BLaER1 (cell line): ENCODE results near the gene METTL5.
"Not testable (repeated sequence)": the region's sequence is repeated elsewhere in the genome, so short reads cannot be mapped to it uniquely, and the experiment has no call there.

Source experiments
- H3K27ac ChIP-seq: shearing (Covaris generic); formaldehyde crosslinking; 2 replicates; pipeline ENCODE4 v1.8.1; 2022
- H3K27me3 ChIP-seq: shearing (Covaris generic); formaldehyde crosslinking; 2 replicates; pipeline ENCODE4 v1.8.1; 2022
- H3K36me3 ChIP-seq: shearing (Covaris generic); formaldehyde crosslinking; 2 replicates; pipeline ENCODE4 v1.8.1; 2022
- H3K4me1 ChIP-seq: shearing (Covaris generic); formaldehyde crosslinking; 2 replicates; pipeline ENCODE4 v1.8.1; 2022
- H3K4me2 ChIP-seq: shearing (Covaris generic); formaldehyde crosslinking; 2 replicates; pipeline ENCODE4 v1.8.1; 2022
- H3K4me3 ChIP-seq: shearing (Covaris generic); formaldehyde crosslinking; 2 replicates; pipeline ENCODE4 v1.8.1; 2022
- H3K9ac ChIP-seq: shearing (Covaris generic); formaldehyde crosslinking; 2 replicates; pipeline ENCODE4 v1.8.1; 2022
- H3K9me3 ChIP-seq: shearing (Covaris generic); formaldehyde crosslinking; 2 replicates; pipeline ENCODE4 v1.8.1; 2022
- H4K20me1 ChIP-seq: shearing (Covaris generic); formaldehyde crosslinking; 2 replicates; pipeline ENCODE4 v1.8.1; 2022
- Cebpa-rat ChIP-seq: shearing (Covaris generic); IDR thresholded peaks from 2 replicates; pipeline ENCODE4 v1.8.1; 2022

METTL5 gene

DNA sequence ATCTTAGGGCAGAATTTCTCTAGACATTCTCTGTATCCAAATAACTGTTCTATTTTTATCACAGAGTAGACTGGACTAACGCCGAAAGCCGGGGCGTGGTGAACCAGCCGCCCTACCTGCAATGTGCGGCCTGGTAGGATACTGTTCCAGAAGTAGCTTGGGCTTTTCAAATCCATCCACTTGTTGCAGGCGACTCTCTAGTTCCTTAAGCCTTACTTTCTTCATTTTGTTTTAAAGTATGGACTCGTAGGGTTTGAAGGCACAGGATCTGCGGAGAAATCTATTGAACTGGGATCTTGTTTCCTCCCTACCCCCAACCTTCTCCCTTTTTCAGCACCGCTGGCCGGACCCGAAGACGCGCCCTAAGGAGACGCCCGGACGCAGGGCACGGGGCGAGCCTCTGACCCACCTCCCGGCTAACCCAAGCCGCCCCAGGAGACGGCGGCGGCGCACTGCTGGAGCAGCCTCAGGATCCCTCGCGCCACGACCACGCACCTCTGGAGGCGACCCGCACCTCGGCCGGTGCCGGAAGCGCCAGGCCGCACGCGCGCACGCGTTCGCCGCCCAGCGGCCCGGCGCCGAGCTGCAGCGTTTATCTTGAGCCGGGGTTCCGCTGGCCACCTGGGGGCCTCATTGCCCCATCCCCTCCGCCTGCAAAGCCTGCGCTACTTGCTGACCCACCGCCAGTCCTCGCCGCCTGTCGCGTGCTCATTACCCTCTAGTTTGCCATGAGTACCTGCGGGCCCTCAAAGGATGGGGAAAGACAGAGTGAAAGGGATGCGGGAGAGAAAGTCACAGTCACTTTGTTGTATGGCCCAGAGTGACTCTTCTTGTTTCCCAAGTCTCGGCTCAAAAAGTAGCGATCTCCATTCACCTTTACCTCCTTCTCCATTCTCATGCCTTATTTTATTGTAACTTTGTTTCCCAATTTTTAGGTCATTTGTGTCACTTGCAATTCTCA is at the start of gene METTL5:
Gene METTL5 (minus strand): TSS at position 533 of the 961 bp plus-strand sequence. CDS start 308 bp downstream, at position 225.
- Histone ChIP-seq H3K9ac (peak within 1 kb of the TSS; percentile 88), H3K4me1 (peaks cover 41% of the 10 kb centered on the region), H3K27me3 (no peaks in the 10 kb centered on the region), H3K27ac (peak within 1 kb of the TSS; percentile 83), H3K4me3 (peak within 1 kb of the TSS; percentile 81), H3K9me3 (no peaks in the 10 kb centered on the region), H4K20me1 (peaks cover 34% of the 10 kb centered on the region), H3K36me3 (peaks cover 14% of the 10 kb centered on the region), H3K4me2 (peak within 1 kb of the TSS; percentile 91)
- TF ChIP-seq Cebpa-rat, result no peak

DNA sequence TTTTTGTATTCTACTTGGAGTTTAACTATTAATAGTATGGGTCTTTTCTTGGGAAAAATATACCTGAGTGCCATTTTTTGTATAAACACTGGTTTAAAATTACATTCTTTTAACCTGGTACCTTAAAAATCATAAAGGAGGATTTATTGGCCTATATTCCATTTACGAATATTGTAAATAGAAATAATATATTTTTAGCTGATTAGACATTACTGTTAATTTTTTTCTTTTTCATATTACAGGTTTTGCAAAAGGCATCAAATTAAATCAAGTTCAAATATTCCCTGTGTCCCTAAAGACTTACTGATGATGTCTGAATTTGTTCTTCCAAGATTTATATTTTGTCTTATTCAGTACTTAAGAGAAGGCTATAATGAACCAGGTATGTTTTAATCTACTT is 47.3 kb upstream of the METTL5 start:
- no peak overlapping the region for H3K27ac ChIP-seq
- no peaks in the 10 kb centered on the region for H3K9me3 ChIP-seq
- H3K4me3 ChIP-seq, result no peak overlapping the region
- no peak overlapping the region for H3K4me2 ChIP-seq
- H3K27me3 ChIP-seq, result no peaks in the 10 kb centered on the region
- no peaks in the 10 kb centered on the region for H3K4me1 ChIP-seq
- H3K9ac ChIP-seq, result no peak overlapping the region
- peaks cover 5% of the 10 kb centered on the region; the same call in 1 of the 2 replicates for H4K20me1 ChIP-seq
- TF ChIP-seq Cebpa-rat, result no peak
- H3K36me3 ChIP-seq, result peaks cover 16% of the 10 kb centered on the region

DNA sequence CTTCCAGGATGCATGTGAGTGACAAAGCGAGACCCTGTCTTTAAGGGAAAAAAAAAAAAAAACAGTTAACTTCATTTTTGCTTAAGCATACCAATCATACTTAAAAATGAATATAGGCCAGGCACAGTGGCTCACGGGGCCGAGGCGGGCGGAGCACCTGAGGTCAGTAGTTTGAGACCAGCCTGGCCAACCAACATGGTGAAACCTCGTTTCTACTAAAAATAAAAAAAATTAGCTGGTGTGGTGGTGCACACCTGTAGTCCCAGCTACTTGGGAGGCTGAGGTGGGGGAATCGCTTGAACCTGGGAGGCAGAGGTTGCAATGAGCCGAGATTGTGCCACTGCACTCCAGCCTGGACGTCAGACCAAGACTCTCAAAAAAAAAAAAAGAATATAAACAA is 46.7 kb upstream of the METTL5 start:
- H3K27me3 ChIP-seq, H3K9me3 ChIP-seq, H3K4me2 ChIP-seq, H3K4me1 ChIP-seq, H3K27ac ChIP-seq, H4K20me1 ChIP-seq, H3K9ac ChIP-seq, H3K4me3 ChIP-seq: not testable (repeated sequence)
- H3K36me3 ChIP-seq, result peaks cover 12% of the 10 kb centered on the region

DNA sequence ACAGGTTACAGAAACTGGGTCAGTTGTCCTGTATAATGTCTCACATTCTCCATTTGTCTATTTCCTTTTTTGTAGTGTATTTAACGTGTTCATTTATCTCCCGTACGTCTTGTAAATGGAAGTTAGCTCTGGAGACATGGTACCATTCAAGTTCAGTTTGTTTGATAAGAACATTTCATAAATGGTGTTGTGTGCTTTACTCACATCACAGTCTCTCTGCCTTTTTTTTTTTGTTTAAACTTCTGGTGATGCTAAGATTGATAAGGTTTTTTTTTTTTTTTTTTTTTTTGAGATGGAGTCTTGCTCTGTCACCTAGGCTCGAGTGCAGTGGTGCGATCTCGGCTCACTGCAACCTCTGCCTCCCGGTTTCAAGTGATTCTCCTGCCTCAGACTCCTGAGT is 44.2 kb upstream of the METTL5 start:
- Histone ChIP-seq H3K27me3 (no peaks in the 10 kb centered on the region), H3K4me2 (no peak overlapping the region), H3K4me1 (no peaks in the 10 kb centered on the region), H3K27ac (no peak overlapping the region), H3K9me3 (peaks cover 4% of the 10 kb centered on the region; the same call in 1 of the 2 replicates), H3K36me3 (no peaks in the 10 kb centered on the region), H3K4me3 (no peak overlapping the region), H4K20me1 (peaks cover 21% of the 10 kb centered on the region; the same call in 1 of the 2 replicates), H3K9ac (no peak overlapping the region)
- TF ChIP-seq Cebpa-rat, result no peak

DNA sequence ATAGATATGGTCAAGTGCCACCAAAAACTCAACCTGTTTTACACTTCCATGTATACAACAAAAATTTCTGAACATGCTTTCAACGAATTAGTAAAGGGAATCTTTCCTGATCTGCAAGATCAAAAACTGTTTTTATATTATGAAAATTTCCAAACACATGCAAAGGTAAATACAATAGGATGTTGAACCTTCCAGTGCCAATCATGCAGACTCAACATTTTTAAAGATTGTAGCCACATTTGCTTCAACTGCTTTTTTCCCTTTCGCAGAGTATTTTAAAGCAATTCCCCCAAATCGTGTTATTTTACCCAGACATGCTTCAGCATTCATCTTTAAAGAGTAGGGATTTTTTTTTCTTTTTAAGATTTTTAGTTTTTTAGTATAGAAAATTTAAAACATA is 42.9 kb upstream of the METTL5 start:
- H3K9ac ChIP-seq, result no peak overlapping the region
- H3K27me3 ChIP-seq, result no peaks in the 10 kb centered on the region
- peaks cover 28% of the 10 kb centered on the region; the same call in 1 of the 2 replicates for H4K20me1 ChIP-seq
- H3K4me2 ChIP-seq, result no peak overlapping the region
- H3K4me1 ChIP-seq, result no peaks in the 10 kb centered on the region
- no peaks in the 10 kb centered on the region for H3K36me3 ChIP-seq
- no peak overlapping the region for H3K27ac ChIP-seq
- TF ChIP-seq Cebpa-rat, result no peak
- H3K4me3 ChIP-seq, result no peak overlapping the region
- H3K9me3 ChIP-seq, result peaks cover 9% of the 10 kb centered on the region; the same call in 1 of the 2 replicates

DNA sequence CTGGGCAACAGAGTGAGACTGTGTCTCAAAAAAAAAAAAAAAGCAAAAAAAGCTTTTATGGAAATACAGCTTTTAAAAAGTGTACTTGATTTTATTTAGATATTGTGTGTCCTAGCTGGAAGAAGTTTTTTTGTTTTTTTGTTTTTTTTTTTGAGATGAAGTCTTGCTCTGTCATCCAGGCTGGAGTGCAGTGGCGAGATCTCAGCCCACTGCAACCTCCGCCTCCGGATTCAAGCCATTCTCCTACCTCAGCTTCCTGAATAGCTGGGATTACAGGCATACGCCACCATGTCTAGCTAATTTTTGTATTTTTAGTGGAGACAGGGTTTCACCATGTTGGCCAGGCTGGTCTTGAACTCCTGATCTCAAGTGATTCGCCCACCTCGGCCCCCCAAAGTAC is 41.5 kb upstream of the METTL5 start:
- H3K4me1 ChIP-seq, H3K36me3 ChIP-seq, H3K27me3 ChIP-seq, H3K27ac ChIP-seq, H3K4me2 ChIP-seq, H3K4me3 ChIP-seq, H3K9ac ChIP-seq: not testable (repeated sequence)
- Histone ChIP-seq H3K9me3 (peaks cover 11% of the 10 kb centered on the region), H4K20me1 (peaks cover 28% of the 10 kb centered on the region; the same call in 1 of the 2 replicates)

DNA sequence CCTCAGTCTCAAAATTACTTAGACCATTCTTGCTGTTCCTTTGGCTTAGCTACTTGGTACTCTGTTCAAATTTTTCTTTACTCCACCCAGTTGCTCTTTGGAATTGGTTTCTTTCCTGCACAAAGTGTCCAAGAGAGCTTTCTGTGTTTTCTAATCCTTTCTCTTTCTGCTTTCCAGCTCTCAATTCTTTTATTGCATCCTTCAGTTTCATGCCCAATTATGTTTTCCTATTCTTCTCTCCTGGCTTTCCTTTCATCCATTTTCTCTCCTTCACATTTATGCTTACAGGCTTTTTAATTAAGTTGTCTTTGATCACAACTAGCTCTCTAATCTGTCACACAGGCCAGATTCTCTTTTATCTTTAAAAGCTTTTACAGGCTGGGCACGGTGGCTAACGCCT is 40.8 kb upstream of the METTL5 start:
- peaks cover 19% of the 10 kb centered on the region for H3K9me3 ChIP-seq
- H3K4me3 ChIP-seq, result no peak overlapping the region
- no peak overlapping the region for H3K9ac ChIP-seq
- H3K36me3 ChIP-seq, result peaks cover 9% of the 10 kb centered on the region
- H3K27me3 ChIP-seq, result no peaks in the 10 kb centered on the region
- peaks cover 28% of the 10 kb centered on the region; the same call in 1 of the 2 replicates for H4K20me1 ChIP-seq
- no peak for TF ChIP-seq Cebpa-rat
- no peak overlapping the region for H3K27ac ChIP-seq
- H3K4me2 ChIP-seq, result no peak overlapping the region
- no peaks in the 10 kb centered on the region for H3K4me1 ChIP-seq

DNA sequence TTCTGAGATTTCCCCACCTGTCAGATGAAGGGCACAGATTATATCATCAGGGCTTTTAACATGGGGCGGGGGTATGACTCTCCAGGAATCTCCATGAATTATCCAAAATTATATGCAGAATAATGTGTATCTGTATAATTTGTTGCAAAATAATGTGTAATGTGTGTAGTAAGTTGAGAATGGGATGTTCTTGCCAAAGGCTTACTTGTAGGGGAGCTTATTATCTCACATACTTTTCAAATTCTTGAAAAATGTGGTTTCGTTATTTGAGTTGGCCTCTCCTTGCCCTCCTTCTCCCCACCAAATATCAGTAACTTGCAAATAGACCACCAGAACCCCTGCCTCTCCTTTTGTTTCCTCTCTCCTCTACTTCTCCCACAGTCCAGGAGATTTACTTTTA is 38.1 kb upstream of the METTL5 start:
- peaks cover 14% of the 10 kb centered on the region for H3K36me3 ChIP-seq
- H3K4me2 ChIP-seq, result no peak overlapping the region
- H3K27ac ChIP-seq, result no peak overlapping the region
- H3K4me1 ChIP-seq, result no peaks in the 10 kb centered on the region
- H3K4me3 ChIP-seq, result no peak overlapping the region
- H4K20me1 ChIP-seq, result peaks cover 24% of the 10 kb centered on the region; the same call in 1 of the 2 replicates
- H3K9me3 ChIP-seq, result peaks cover 38% of the 10 kb centered on the region
- no peaks in the 10 kb centered on the region for H3K27me3 ChIP-seq
- TF ChIP-seq Cebpa-rat, result no peak
- H3K9ac ChIP-seq, result no peak overlapping the region

DNA sequence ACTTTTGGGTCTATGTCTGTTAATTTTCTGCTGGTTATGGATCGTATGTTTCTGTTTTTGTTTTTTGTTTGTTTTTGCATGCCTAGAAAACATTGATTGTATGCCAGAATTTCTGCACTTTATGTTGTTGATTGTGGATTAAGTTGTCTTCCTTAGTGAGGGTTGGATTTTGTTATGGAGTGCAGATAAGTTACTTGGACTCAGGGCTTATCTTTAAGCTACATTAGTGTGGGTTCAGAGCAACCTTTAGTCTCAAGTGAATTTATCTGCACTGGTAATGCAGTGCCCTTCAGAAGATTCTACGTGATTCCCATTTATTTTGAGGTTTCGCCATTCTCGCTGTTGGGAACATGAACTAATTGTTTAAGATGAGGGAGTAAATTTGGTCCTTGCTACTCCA is 35.4 kb upstream of the METTL5 start:
- Histone ChIP-seq H3K4me3 (no peak overlapping the region), H3K4me2 (no peak overlapping the region), H3K36me3 (peaks cover 14% of the 10 kb centered on the region), H3K9ac (no peak overlapping the region), H3K9me3 (peaks cover 64% of the 10 kb centered on the region), H3K4me1 (no peaks in the 10 kb centered on the region), H3K27ac (no peak overlapping the region), H3K27me3 (no peaks in the 10 kb centered on the region), H4K20me1 (peaks cover 9% of the 10 kb centered on the region; the same call in 1 of the 2 replicates)
- no peak for TF ChIP-seq Cebpa-rat

DNA sequence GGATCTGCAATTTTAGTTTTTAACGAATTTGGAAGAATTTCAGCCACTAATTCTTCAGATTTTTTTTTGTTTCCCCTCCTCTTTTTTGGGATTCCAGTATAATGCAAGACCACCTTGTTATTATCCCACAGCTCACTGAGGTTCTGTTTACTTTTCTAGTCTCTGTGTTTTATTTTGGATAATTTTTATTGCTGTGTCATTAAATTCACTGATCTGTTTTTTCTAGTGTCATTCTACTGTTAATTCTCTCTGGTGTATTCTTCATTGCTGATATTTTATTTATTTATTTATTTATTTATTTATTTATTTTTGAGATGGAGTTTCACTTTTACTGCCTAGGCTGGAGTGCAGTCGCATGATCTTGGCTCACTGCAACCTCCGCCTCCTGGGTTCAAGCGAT is 34.7 kb upstream of the METTL5 start:
- peaks cover 14% of the 10 kb centered on the region for H3K36me3 ChIP-seq
- no peak overlapping the region for H3K4me2 ChIP-seq
- H3K27me3 ChIP-seq, result no peaks in the 10 kb centered on the region
- H3K4me1 ChIP-seq, result no peaks in the 10 kb centered on the region
- TF ChIP-seq Cebpa-rat, result no peak
- H3K9me3 ChIP-seq, result peaks cover 67% of the 10 kb centered on the region
- peaks cover 9% of the 10 kb centered on the region; the same call in 1 of the 2 replicates for H4K20me1 ChIP-seq
- H3K4me3 ChIP-seq, result no peak overlapping the region
- no peak overlapping the region for H3K9ac ChIP-seq
- no peak overlapping the region for H3K27ac ChIP-seq

DNA sequence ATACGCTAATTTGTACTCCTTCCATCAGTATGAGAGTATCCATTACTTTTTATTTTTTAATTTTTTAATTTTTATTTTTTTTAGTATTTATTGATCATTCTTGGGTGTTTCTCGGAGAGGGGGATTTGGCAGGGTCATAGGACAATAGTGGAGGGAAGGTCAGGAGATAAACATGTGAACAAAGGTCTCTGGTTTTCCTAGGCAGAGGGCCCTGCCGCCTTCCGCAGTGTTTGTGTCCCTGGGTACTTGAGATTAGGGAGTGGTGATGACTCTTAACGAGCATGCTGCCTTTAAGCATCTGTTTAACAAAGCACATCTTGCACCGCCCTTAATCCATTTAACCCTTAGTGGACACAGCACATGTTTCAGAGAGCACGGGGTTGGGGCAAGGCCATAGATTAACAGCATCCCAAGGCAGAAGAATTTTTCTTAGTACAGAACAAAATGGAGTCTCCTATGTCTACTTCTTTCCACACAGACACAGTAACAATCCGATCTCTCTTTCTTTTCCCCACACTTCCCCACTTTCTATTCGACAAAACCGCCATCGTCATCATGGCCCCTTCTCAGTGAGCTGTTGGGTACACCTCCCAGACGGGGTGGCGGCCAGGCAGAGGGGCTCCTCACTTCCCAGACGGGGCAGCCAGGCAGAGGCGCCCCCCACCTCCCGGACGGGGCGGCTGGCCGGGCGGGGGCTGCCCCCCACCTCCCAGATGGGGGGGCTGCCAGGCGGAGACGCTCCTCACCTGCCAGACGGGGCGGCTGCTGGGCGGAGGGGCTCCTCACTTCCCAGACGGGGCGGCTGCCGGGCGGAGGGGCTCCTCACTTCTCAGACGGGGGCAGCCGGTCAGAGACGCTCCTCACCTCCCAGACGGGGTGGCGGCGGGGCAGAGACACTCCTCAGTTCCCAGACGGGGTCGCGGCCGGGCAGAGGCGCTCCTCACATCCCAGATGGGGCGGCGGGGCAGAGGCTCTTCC is 30.9 kb upstream of the METTL5 start:
- not testable (repeated sequence) for H3K9ac ChIP-seq, H3K4me1 ChIP-seq, H3K27me3 ChIP-seq, H3K27ac ChIP-seq, H4K20me1 ChIP-seq, H3K4me3 ChIP-seq, H3K4me2 ChIP-seq
- H3K36me3 ChIP-seq, result peaks cover 13% of the 10 kb centered on the region
- H3K9me3 ChIP-seq, result peaks cover 60% of the 10 kb centered on the region
